Limb (tissue), 2 donors: ENCODE measurements around the gene FBLN5.

Source experiments
- DNase-seq, 2 donors: peaks; one replicate each; pipeline ENCODE4 v3.0.0-alpha.2; 2016; ENCODE audit errors: extremely low spot score in 2 of 2

Gene FBLN5

GRCh38 chr14:91945751-91946621 is 1.5 kb downstream of the FBLN5 start:
- no peak for DNase-seq

GRCh38 chr14:91942946-91943345 is 4.5 kb downstream of the FBLN5 start:
- no peak for DNase-seq

- DNase-seq: no peak
Observed at GRCh38 chr14:91942128-91942527, 5.4 kb downstream of the FBLN5 start.

GRCh38 chr14:91940209-91940608 is 7.3 kb downstream of the FBLN5 start:
- no peak for DNase-seq

- DNase-seq: no peak
Observed at GRCh38 chr14:91935586-91935985, 11.9 kb downstream of the FBLN5 start.

GRCh38 chr14:91934554-91935285 is 12.8 kb downstream of the FBLN5 start:
- no peak for DNase-seq

GRCh38 chr14:91931478-91932088 is 15.9 kb downstream of the FBLN5 start:
- no peak for DNase-seq

- DNase-seq: no peak
Observed at GRCh38 chr14:91929700-91930099, 17.8 kb downstream of the FBLN5 start.

- no peak for DNase-seq
Observed at GRCh38 chr14:91927800-91928199, 19.7 kb downstream of the FBLN5 start.

- DNase-seq: no peak
Observed at GRCh38 chr14:91927191-91927590, 20.3 kb downstream of the FBLN5 start.

GRCh38 chr14:91926131-91926890 is 21.2 kb downstream of the FBLN5 start:
- no peak for DNase-seq

- DNase-seq: no peak
Observed at GRCh38 chr14:91925727-91926121, 21.8 kb downstream of the FBLN5 start.

GRCh38 chr14:91925001-91925726 is 22.3 kb downstream of the FBLN5 start:
- DNase-seq: peak; percentile 67 to 85

- no peak for DNase-seq
Observed at GRCh38 chr14:91920526-91920925, 27.0 kb downstream of the FBLN5 start.

GRCh38 chr14:91919814-91920213 is 27.7 kb downstream of the FBLN5 start:
- no peak for DNase-seq

GRCh38 chr14:91918186-91918883 is 29.2 kb downstream of the FBLN5 start:
- DNase-seq: no peak

- DNase-seq: no peak
Observed at GRCh38 chr14:91912035-91912434, 35.5 kb downstream of the FBLN5 start.

GRCh38 chr14:91911474-91912032 is 35.9 kb downstream of the FBLN5 start:
- DNase-seq: no peak

- DNase-seq: no peak
Observed at GRCh38 chr14:91910196-91910595, 37.3 kb downstream of the FBLN5 start.

GRCh38 chr14:91906374-91906773 is 41.1 kb downstream of the FBLN5 start:
- DNase-seq: no peak
